Left renal pelvis (tissue), 4 donors: ENCODE results near the gene LMX1A. TPM values are rescaled to one million over a fixed set of nuclear protein-coding genes. Genes with fewer than 3 reads are reported as not detected.
A peak's percentile ranks its signal among the peaks of the same experiment; 100 is the strongest.

Experiments used
- DNase-seq, 4 donors: peaks; one replicate each; pipeline ENCODE4 v3.0.0-alpha.2; 2013; ENCODE audit warnings: low read depth in 4 of 4, low spot score in 3 of 4
- polyA plus RNA-seq, 4 donors: library from polyadenylated mRNA; unstranded; fragments of 120-200 nt; gene quantifications; one replicate each; pipeline ENCODE4 v1.2.1, GENCODE V29; 2013; ENCODE audit not compliant: insufficient read length in 4 of 4

LMX1A gene
- polyA plus RNA-seq, result under 1 TPM in 1 of 4 donors, not detected in 3; 0.90 TPM

- DNase-seq, result no peak
These were observed at the start of gene LMX1A for GRCh38 chr1:165355977-165356811. TSS of gene LMX1A (minus strand) at chr1:165356715. CDS start at chr1:165355559, 1,156 bp downstream.

- no peak for DNase-seq
These were observed 47.4 kb upstream of the LMX1A start for GRCh38 chr1:165403835-165404482.

DNA sequence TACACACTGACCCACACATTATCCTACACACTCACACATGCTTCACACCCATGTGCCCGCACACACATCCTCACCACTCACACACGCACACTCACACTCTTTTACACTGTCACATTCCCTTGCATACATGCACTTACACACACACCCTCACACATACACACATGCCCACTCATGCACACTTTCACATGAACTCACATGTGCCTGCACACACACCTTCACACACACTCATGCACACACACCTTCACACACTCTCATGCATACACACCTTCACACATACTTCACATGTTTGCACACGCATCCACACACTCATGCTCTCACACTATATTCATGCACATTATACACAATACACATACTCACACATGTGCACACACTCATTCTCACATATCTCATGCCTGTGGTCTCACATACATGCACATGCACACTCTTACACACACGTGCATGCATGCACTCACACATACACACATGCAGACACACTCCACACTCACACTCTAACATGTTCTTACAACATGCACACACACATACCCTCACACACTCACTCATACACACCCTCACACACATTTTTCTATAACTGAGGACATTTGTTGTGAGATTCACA lies 46.1 kb upstream of the LMX1A start:
- no peak for DNase-seq

- no peak for DNase-seq
These were observed 41.4 kb upstream of the LMX1A start for GRCh38 chr1:165397944-165398343.

- no peak for DNase-seq
These were observed 39.4 kb upstream of the LMX1A start for GRCh38 chr1:165395901-165396300.

GRCh38 chr1:165395478-165395877 lies 39.0 kb upstream of the LMX1A start:
- DNase-seq, result no peak

- DNase-seq, result peak in 3 of 4 donors; percentile 41 to 63 (median 60)
These were observed 36.4 kb upstream of the LMX1A start for GRCh38 chr1:165392634-165393571.

DNA sequence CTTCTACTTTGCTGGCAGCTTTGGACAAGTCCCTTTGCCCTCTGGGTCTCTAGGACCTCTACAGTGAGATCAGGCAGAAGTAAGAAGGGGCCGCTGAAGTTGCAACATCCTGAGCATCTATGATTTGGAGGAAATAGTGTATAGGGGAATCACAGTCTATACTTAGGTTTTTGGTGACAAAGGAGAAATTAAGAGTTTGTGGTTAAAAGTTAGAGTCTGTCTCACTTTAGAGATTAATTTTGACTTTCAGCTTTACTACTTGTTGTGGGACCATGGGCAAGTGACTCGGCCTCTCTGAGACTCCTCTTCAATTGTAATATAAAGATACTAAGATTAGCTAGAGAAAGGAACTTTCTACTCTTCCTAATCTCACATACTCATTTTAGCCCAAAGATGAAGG lies 33.1 kb upstream of the LMX1A start:
- no peak for DNase-seq

- DNase-seq, result no peak
These were observed 31.4 kb upstream of the LMX1A start for GRCh38 chr1:165387961-165388360.

DNA sequence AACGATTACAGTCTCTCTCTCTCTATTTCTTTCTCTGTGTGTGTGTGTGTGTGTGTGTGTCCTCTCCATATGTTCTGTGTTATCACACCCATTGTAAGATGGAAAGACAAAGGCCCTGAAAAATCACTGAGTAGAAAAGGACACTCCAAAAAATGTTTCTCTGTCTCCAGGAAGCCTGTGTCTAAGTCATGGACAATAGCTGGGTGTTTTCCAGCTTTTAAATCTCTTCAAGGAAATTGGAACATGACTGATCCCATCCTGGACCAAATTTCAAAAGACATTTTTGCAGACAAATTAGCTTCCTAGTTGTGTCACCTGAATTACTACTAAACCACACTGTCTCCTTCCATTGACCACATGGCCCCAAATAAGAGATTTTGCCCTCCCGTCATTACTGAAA lies 31.0 kb upstream of the LMX1A start:
- no peak for DNase-seq

DNA sequence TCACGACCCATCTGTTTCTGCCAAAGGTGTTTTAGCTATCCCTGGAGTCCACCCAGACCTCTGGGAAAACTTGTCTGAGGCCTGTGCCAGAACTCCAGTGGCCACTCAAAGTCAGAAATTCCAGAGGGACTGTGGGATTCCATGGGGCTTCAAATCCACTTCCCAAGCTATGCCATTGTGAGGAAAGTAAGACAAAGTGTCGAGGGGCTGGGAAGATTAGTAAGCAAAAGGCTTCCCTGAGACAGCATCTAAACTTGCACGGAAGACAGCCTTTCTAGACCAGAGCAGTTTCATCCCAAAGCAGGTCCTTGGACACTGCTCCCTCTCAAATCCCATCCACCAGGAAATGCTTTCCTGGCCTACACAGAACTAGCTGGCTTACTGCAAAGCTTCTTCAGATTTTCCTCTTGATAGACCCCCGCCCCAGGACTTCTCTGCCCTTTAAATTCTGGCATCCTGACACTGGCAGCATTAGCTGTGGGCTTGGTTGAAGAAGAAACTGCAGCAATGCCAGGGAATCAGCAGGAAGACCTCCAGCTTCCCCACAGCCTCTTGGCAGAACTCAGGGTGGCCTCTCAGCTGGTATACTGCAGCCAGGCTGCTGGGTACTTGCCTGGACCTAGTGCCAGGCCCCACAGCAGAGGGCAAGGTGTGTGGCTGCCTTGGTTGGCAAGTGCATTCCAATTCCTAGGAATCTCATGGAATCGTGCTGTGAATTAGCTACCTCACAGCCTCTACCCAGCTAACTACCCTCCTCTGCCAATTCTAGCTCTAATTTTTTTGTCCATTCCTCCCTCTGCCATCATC lies 27.3 kb upstream of the LMX1A start:
- no peak for DNase-seq

GRCh38 chr1:165383067-165383466 lies 26.6 kb upstream of the LMX1A start:
- no peak for DNase-seq

GRCh38 chr1:165381745-165382505 lies 25.4 kb upstream of the LMX1A start:
- no peak for DNase-seq

DNA sequence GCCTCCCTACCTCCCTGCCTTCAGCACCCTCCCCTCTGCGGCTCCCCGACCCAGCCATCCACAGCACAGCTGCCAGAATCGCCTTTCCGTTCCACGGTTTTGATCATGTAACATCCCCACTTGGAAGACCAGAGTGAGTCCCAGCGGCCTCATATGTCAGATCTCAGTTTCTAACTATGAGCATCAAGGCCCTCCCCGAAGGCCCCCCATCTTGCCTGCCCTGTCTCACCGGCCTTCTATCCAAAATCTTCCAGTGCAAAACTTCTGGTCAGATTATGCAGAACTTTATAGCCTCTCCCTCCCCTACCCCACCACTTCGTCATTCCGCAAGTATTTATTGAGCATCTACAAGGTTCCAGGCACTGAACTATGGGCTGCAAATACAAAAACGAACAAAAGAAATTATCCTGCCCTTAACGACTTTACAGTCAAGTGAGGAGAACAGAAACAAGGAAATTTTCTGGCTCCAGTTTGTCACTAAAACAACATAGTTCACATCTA lies 20.3 kb upstream of the LMX1A start:
- no peak for DNase-seq

GRCh38 chr1:165376041-165376810 lies 19.7 kb upstream of the LMX1A start:
- DNase-seq, result peak in 1 of 4 donors; percentile 64

DNA sequence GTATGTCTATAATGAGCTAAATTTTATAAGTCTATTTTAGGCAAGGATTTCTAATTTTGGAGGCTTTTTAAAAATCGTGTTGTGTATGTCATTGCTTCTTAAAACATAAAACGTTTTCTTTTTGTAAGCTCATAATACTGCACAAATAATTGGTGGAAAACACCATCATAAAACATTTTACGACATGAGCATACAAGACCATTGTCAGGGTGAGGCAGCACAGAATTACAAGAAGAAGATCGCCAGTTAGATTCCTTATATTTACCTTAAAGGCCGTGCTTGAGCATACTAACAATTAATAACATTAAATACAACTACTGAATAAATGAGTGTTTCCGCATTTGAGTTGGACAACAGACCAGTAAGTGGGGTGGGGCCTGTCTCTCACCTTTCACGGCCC lies 19.1 kb upstream of the LMX1A start:
- DNase-seq, result no peak

- no peak for DNase-seq
These were observed 15.2 kb upstream of the LMX1A start for GRCh38 chr1:165371588-165372225.
